IMR-90 (cell line): ENCODE results near the gene CLBA1. TPM values are rescaled to one million over a fixed set of nuclear protein-coding genes. Genes with fewer than 3 reads are reported as not detected.

Experiments
- ATAC-seq: fragments of 200-7000 bp; cut with Tn5 transposase; 2 replicates; pipeline ENCODE4 v1.9.1; 2020; ENCODE audit warnings: low read depth, mild to moderate bottlenecking, moderate library complexity
- BruUV-seq: library from RNA; stranded (reverse); fragments of 400-500 nt; replicated peaks from 2 replicates; lab custom pipeline; 2021; lab: Mats Ljungman, UMichigan
- CTCF ChIA-PET: fragments of 300-600 bp; formaldehyde crosslinking; extraction: SDS; loops from one replicate; lab custom pipeline; 2021; ENCODE audit warnings: antibody characterized with exemption; lab: Yijun Ruan, JAX
- POLR2A ChIA-PET: fragments of 300-600 bp; sonication (Branson Sonifier 250); formaldehyde crosslinking; loops from one replicate; lab custom pipeline; 2022; ENCODE audit warnings: antibody characterized with exemption; ENCODE audit not compliant: unreplicated experiment; lab: Charles Lee
- DNase-seq: peaks from one replicate; pipeline ENCODE4 v3.0.0; 2013
- H2AFZ ChIP-seq: replicated peaks from 2 replicates; pipeline ENCODE3; 2013; ENCODE audit warnings: low read length, mild to moderate bottlenecking; ENCODE audit not compliant: poor library complexity
- H2AK5ac ChIP-seq: 2 replicates; pipeline ENCODE4 v1.6.1; 2013; ENCODE audit warnings: low read depth, low read length, inconsistent platforms
- H2AK9ac ChIP-seq: replicated peaks from 2 replicates; pipeline ENCODE3; 2013; ENCODE audit warnings: mild to moderate bottlenecking, low read depth, low read length, moderate library complexity; ENCODE audit not compliant: poor library complexity
- H2BK120ac ChIP-seq: 2 replicates; pipeline ENCODE4 v1.6.1; 2013; ENCODE audit warnings: low read depth, low read length, inconsistent platforms
- H2BK15ac ChIP-seq: 3 replicates; pipeline ENCODE4 v1.6.1; 2013; ENCODE audit warnings: low read depth, low read length, inconsistent platforms
- H2BK20ac ChIP-seq: 2 replicates; pipeline ENCODE4 v1.6.1; 2013; ENCODE audit warnings: low read depth, mild to moderate bottlenecking, inconsistent platforms, low read length, moderate library complexity
- H2BK5ac ChIP-seq: 2 replicates; pipeline ENCODE4 v1.6.1; 2013; ENCODE audit warnings: mild to moderate bottlenecking, low read depth, low read length, inconsistent platforms; ENCODE audit not compliant: poor library complexity, severe bottlenecking
- H3K14ac ChIP-seq: replicated peaks from 2 replicates; pipeline ENCODE4 v1.6.1; 2013; ENCODE audit warnings: low read depth, low read length, inconsistent platforms
- H3K18ac ChIP-seq: 2 replicates; pipeline ENCODE4 v1.6.1; 2013; ENCODE audit warnings: low read depth, low read length, control low read depth
- H3K23ac ChIP-seq: 2 replicates; pipeline ENCODE4 v1.6.1; 2013; ENCODE audit warnings: low read depth, low read length, inconsistent platforms
- H3K27ac ChIP-seq: 2 replicates; pipeline ENCODE4 v1.5.1; 2013; ENCODE audit warnings: mild to moderate bottlenecking, control low read depth, low read length; ENCODE audit not compliant: insufficient read depth
- H3K27me3 ChIP-seq: 2 replicates; pipeline ENCODE4 v1.6.1; 2013; ENCODE audit warnings: low read length; ENCODE audit not compliant: control insufficient read depth, insufficient read depth
- H3K36me3 ChIP-seq: 2 replicates; pipeline ENCODE4 v1.6.1; 2013; ENCODE audit warnings: low read length, mixed read lengths; ENCODE audit not compliant: control insufficient read depth, insufficient read depth
- H3K4ac ChIP-seq: 2 replicates; pipeline ENCODE4 v1.6.1; 2013; ENCODE audit warnings: low read depth, low read length, inconsistent platforms
- H3K4me1 ChIP-seq: 2 replicates; pipeline ENCODE4 v1.6.1; 2013; ENCODE audit warnings: low read length, mixed read lengths; ENCODE audit not compliant: control insufficient read depth, insufficient read depth
- H3K4me2 ChIP-seq: 2 replicates; pipeline ENCODE4 v1.6.1; 2013; ENCODE audit warnings: low read depth, mild to moderate bottlenecking, control low read depth, low read length, moderate library complexity
- H3K4me3 ChIP-seq: 2 replicates; pipeline ENCODE4 v1.5.1; 2013; ENCODE audit warnings: low read depth, mild to moderate bottlenecking, control low read depth, low read length, moderate library complexity; ENCODE audit not compliant: insufficient read depth
- H3K56ac ChIP-seq: 2 replicates; pipeline ENCODE4 v1.6.1; 2013; ENCODE audit warnings: low read length, inconsistent platforms; ENCODE audit not compliant: insufficient read depth; ENCODE audit errors: extremely low read depth
- H3K79me1 ChIP-seq, 2 experiments: 2 replicates each; pipeline ENCODE4 v1.6.1; 2013; ENCODE audit warnings: low read length in 2 of 2, inconsistent platforms in 1 of 2, low read depth in 1 of 2
- H3K9ac ChIP-seq: 2 replicates; pipeline ENCODE4 v1.6.1; 2013; ENCODE audit warnings: low read depth, low read length, control low read depth
- H3K9me1 ChIP-seq: 2 replicates; pipeline ENCODE4 v1.6.1; 2013; ENCODE audit warnings: low read length, inconsistent platforms; ENCODE audit not compliant: insufficient read depth
- H3K9me3 ChIP-seq: 2 replicates; pipeline ENCODE4 v1.6.1; 2013; ENCODE audit warnings: low read length; ENCODE audit not compliant: control insufficient read depth, insufficient read depth
- H4K20me1 ChIP-seq: 2 replicates; pipeline ENCODE4 v1.6.1; 2013; ENCODE audit warnings: low read length, inconsistent platforms; ENCODE audit not compliant: insufficient read depth
- H4K5ac ChIP-seq: 2 replicates; pipeline ENCODE4 v1.6.1; 2013; ENCODE audit warnings: mild to moderate bottlenecking, low read depth, low read length, control low read depth
- H4K8ac ChIP-seq, 2 experiments: 2 replicates each; pipeline ENCODE4 v1.6.1; 2013; ENCODE audit warnings: low read depth in 2 of 2, low read length in 2 of 2, control low read depth in 1 of 2, inconsistent platforms in 1 of 2
- H4K91ac ChIP-seq: 2 replicates; pipeline ENCODE4 v1.6.1; 2013; ENCODE audit warnings: low read depth, low read length, inconsistent platforms; ENCODE audit not compliant: insufficient read depth
- BHLHE40 ChIP-seq: fragments of 150-350 bp; IDR thresholded peaks from 2 replicates; pipeline ENCODE4 v1.6.1; 2016; ENCODE audit warnings: mild to moderate bottlenecking, low read depth, low read length
- CEBPB ChIP-seq: IDR thresholded peaks from 2 replicates; pipeline ENCODE4 v1.6.1; 2012; ENCODE audit warnings: low read depth, low read length, improper control_type of control experiment
- CHD1 ChIP-seq: IDR thresholded peaks from 2 replicates; pipeline ENCODE4 v1.6.1; 2012; ENCODE audit warnings: low read depth, low read length, improper control_type of control experiment
- MAFK ChIP-seq: IDR thresholded peaks from 2 replicates; pipeline ENCODE4 v1.6.1; 2012; ENCODE audit warnings: low read depth, low read length, improper control_type of control experiment
- MAZ ChIP-seq: IDR thresholded peaks from 2 replicates; pipeline ENCODE4 v1.6.1; 2012; ENCODE audit warnings: low read depth, mild to moderate bottlenecking, low read length, improper control_type of control experiment, moderate library complexity, borderline replicate concordance
- NFE2L2 ChIP-seq: fragments of 150-350 bp; IDR thresholded peaks from 2 replicates; pipeline ENCODE4 v1.6.1; 2016; ENCODE audit warnings: low read depth, mild to moderate bottlenecking, low read length
- POLR2A ChIP-seq: IDR thresholded peaks from 2 replicates; pipeline ENCODE4 v1.6.1; 2012; ENCODE audit warnings: mild to moderate bottlenecking, low read depth, low read length
- RAD21 ChIP-seq: IDR thresholded peaks from 2 replicates; pipeline ENCODE4 v1.6.1; 2012; ENCODE audit warnings: low read length, improper control_type of control experiment
- RCOR1 ChIP-seq: IDR thresholded peaks from 2 replicates; pipeline ENCODE4 v1.6.1; 2012; ENCODE audit warnings: mild to moderate bottlenecking, low read length, improper control_type of control experiment; ENCODE audit not compliant: insufficient replicate concordance
- RFX5 ChIP-seq: IDR thresholded peaks from 2 replicates; pipeline ENCODE4 v1.8.0; 2012; ENCODE audit warnings: low read depth, mild to moderate bottlenecking, low read length, moderate library complexity
- SMC3 ChIP-seq: fragments of 150-350 bp; IDR thresholded peaks from 2 replicates; pipeline ENCODE4 v1.6.1; 2016; ENCODE audit warnings: low read depth, mild to moderate bottlenecking, antibody characterized with exemption, low read length, moderate library complexity
- USF2 ChIP-seq: fragments of 150-350 bp; IDR thresholded peaks from 2 replicates; pipeline ENCODE4 v1.6.1; 2017; ENCODE audit warnings: mild to moderate bottlenecking, antibody characterized with exemption, low read length, low read depth
- WGBS, 2 experiments: methylation state at CpG; one replicate each; pipeline versions ENCODE4 v1.1.5 to v1.1.7; 2013; ENCODE audit warnings: missing lambda C conversion rate in 2 of 2; ENCODE audit not compliant: insufficient read length in 1 of 2; ENCODE audit errors: extremely low coverage in 2 of 2; 5-methylcytosine and 5-hydroxymethylcytosine counted together
- dilution Hi-C: fragments of 300-500 bp; cut with HindIII; formaldehyde crosslinking; loops from one replicate; pipeline ENCODE4 v1.14.3; 2018; ENCODE audit warnings: low sequenced_read_pairs; ENCODE audit not compliant: unreplicated experiment
- in situ Hi-C: fragments of 300-500 bp; cut with MboI; formaldehyde crosslinking; loops from 3 replicates; pipeline ENCODE4 v1.14.3; 2019; ENCODE audit warnings: low sequenced_read_pairs, inconsistent platforms, mixed read lengths
- intact Hi-C: fragments of 100-400 bp; cut with micrococcal nuclease; formaldehyde crosslinking; loops from 2 replicates; pipeline ENCODE4 v1.10.0; 2022
- polyA plus RNA-seq, 3 experiments: library from polyadenylated mRNA; depleted of rRNA; stranded (reverse); fragments of >200 nt; gene quantifications; 2 replicates each; pipeline ENCODE4 v1.2.3, GENCODE V29; 2012; ENCODE audit warnings: low replicate concordance in 1 of 3
- total RNA-seq: library from RNA; depleted of rRNA; stranded (reverse); fragments of >200 nt; gene quantifications from 2 replicates; pipeline ENCODE4 v1.2.3, GENCODE V29; 2012
- TF ChIP-seq, protein P1 (sequence below): fragments of 150-350 bp; IDR thresholded peaks from 2 replicates; pipeline ENCODE4 v1.6.1; 2016; ENCODE audit warnings: low read depth, mild to moderate bottlenecking, low read length, moderate library complexity, borderline replicate concordance

The CLBA1 gene
- total and polyA plus RNA-seq, 2 of the 4 experiments (the other 2 are of a cell fraction): 2.7 to 6.2 TPM

- Histone ChIP-seq H3K4me1 (peaks cover 9% of the 10 kb centered on the region; the same call in 1 of the 2 replicates), H2AK9ac (no peak overlapping the region), H3K36me3 (no peaks in the 10 kb centered on the region), H3K4me3 (no peak overlapping the region), H2AK5ac (peak overlapping the region; percentile 87; the same call in 1 of the 2 replicates), H4K5ac (no peak overlapping the region), H2BK120ac (peak overlapping the region; percentile 70; the same call in 1 of the 2 replicates), H4K91ac (peak overlapping the region; percentile 76), H3K9me1 (peaks cover 10% of the 10 kb centered on the region), H2BK20ac (peak overlapping the region; percentile 46; the same call in 1 of the 2 replicates), H3K79me1 (peaks cover 10 to 16% of the 10 kb centered on the region in 2 experiments; a peak in 3 of 4 replicates), H3K4ac (peak overlapping the region; percentile 37), H4K8ac (0 out of 4 replicates have a peak overlapping the region, but pooled peaks of 1 of the 2 experiments have one; percentile 5), H3K18ac (no peak overlapping the region; the same call in 1 of the 2 replicates), H2BK5ac (peak overlapping the region; percentile 84), H2BK15ac (peak overlapping the region; percentile 57; the same call in 2 of the 3 replicates), H3K27ac (peak overlapping the region; percentile 43; the same call in 1 of the 2 replicates), H2AFZ (no peak overlapping the region), H4K20me1 (no peaks in the 10 kb centered on the region), H3K56ac (no peak overlapping the region), H3K4me2 (no peak overlapping the region), H3K14ac (no peak overlapping the region), H3K9me3 (no peaks in the 10 kb centered on the region), H3K23ac (no peak overlapping the region), H3K9ac (no peak overlapping the region), H3K27me3 (no peaks in the 10 kb centered on the region)
- intact Hi-C loops: no loop called here
- ChIA-PET POLR2A (no interaction called here), CTCF (no interaction called here)
- in situ Hi-C loops: no loop called here
- no peak for ATAC-seq
- no peak for DNase-seq
- WGBS, 2 experiments: 97% methylated on average over 5 of the region's 6 CpGs; no CpG with 5 or more reads in 1 of the 2 experiments
- dilution Hi-C loops: no loop called here
- BruUV-seq: no TSS peak
- no peak for TF ChIP-seq SMC3
- TF ChIP-seq MAZ: no peak
- TF ChIP-seq, protein P1, sequence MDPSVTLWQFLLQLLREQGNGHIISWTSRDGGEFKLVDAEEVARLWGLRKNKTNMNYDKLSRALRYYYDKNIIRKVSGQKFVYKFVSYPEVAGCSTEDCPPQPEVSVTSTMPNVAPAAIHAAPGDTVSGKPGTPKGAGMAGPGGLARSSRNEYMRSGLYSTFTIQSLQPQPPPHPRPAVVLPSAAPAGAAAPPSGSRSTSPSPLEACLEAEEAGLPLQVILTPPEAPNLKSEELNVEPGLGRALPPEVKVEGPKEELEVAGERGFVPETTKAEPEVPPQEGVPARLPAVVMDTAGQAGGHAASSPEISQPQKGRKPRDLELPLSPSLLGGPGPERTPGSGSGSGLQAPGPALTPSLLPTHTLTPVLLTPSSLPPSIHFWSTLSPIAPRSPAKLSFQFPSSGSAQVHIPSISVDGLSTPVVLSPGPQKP: no peak
- TF ChIP-seq POLR2A: no peak
- TF ChIP-seq NFE2L2: no peak
- no peak for TF ChIP-seq USF2
- no peak for TF ChIP-seq CHD1
- no peak for TF ChIP-seq RFX5
- TF ChIP-seq MAFK: no peak
- no peak for TF ChIP-seq CEBPB
- no peak for TF ChIP-seq RCOR1
- TF ChIP-seq RAD21: no peak
- no peak for TF ChIP-seq BHLHE40
Measured at GRCh38 chr14:105025429-105025828, 39.8 kb downstream of the CLBA1 start.
